ENCODE data around the gene GET4. TPM values are rescaled to one million over a fixed set of nuclear protein-coding genes. Genes with fewer than 3 reads are reported as not detected.

Gene GET4
- total and polyA plus RNA-seq, 2 of the 13 experiments (the other 11 are each of a cell fraction or from before 2014, with no cell fraction given): 28.2 to 35.2 TPM

GRCh38 chr7:906776-907157 is 30.4 kb downstream of the GET4 start (continued):
- TF ChIP-seq PHF5A (CRISPR knock-in tag; IDR thresholded peaks at IDR 0.05; ENCODE audit: low read depth, unreplicated experiment): no peak
- no peak for TF ChIP-seq ZIK1 (CRISPR knock-in tag; IDR thresholded peaks at IDR 0.05; ENCODE audit: borderline replicate concordance, low read depth)
- no peak for TF ChIP-seq FOXK1 (CRISPR knock-in tag; IDR thresholded peaks at IDR 0.05; ENCODE audit: borderline replicate concordance, low read depth)
- no peak for TF ChIP-seq ADNP (CRISPR knock-in tag; IDR thresholded peaks at IDR 0.05)
- no peak for TF ChIP-seq ATF7-NPFF (CRISPR knock-in tag; IDR thresholded peaks at IDR 0.05; ENCODE audit: low read depth)

- in situ Hi-C loops (cut with HindIII; ENCODE audit: extremely low pct_ligation_motif_present, low pct_unique_long_range_greater_than_20kb): no loop called here
- BruUV-seq (replicated peaks): no TSS peak
- CTCF ChIA-PET (ENCODE audit: low intra/inter-chr PET ratio, low total read pairs): no interaction called here
- TF ChIP-seq RFX1 (IDR thresholded peaks at IDR 0.05) (no peak), MEIS2 (CRISPR knock-in tag; IDR thresholded peaks at IDR 0.05) (no peak), POLR2G (IDR thresholded peaks at IDR 0.05; ENCODE audit: low read depth, low read length) (no peak), ZNF598 (CRISPR knock-in tag; IDR thresholded peaks at IDR 0.05; ENCODE audit: borderline replicate concordance) (no peak), ZNF263 (CRISPR knock-in tag; IDR thresholded peaks at IDR 0.05) (no peak), DMAP1 (CRISPR knock-in tag; IDR thresholded peaks at IDR 0.05) (no peak), ZFX (CRISPR knock-in tag; IDR thresholded peaks at IDR 0.05; ENCODE audit: low read depth) (no peak), NONO (IDR thresholded peaks at IDR 0.05) (no peak), NONO (CRISPR knock-in tag; conservative IDR thresholded peaks at IDR 0.05) (no peak), HOXD1 (CRISPR knock-in tag; IDR thresholded peaks at IDR 0.05) (no peak), SMARCC2 (IDR thresholded peaks at IDR 0.05) (no peak), ZBTB4 (CRISPR knock-in tag; IDR thresholded peaks at IDR 0.05; ENCODE audit: borderline replicate concordance) (no peak), ZNF503 (CRISPR knock-in tag; IDR thresholded peaks at IDR 0.05) (no peak)
These were observed 31.0 kb downstream of the GET4 start for GRCh38 chr7:907158-907980.

More at GRCh38 chr7:907158-907980, 31.0 kb downstream of the GET4 start:
- H3K4me1 ChIP-seq (ENCODE audit: insufficient read depth, low read length): peaks cover under 1% of the 10 kb centered on the region; the same call in 1 of the 2 replicates
- no peaks in the 10 kb centered on the region for H3K36me3 ChIP-seq (replicated peaks in 1 of 2; ENCODE audit: control insufficient read depth in 1 of 2, insufficient read depth in 2 of 2, low read length in 2 of 2)
- no peak overlapping the region for H3K27ac ChIP-seq (ENCODE audit: extremely low read length, insufficient read depth, low read length)
- H3K79me2 ChIP-seq (ENCODE audit: insufficient read depth, low read length): no peaks in the 10 kb centered on the region
- H3K27me3 ChIP-seq (ENCODE audit: control insufficient read depth in 1 of 2, insufficient read depth in 2 of 2, low read length in 2 of 2): no peaks in the 10 kb centered on the region; a peak in 1 of 5 replicates
- WGBS (ENCODE audit: low lambda C conversion rate): 93% methylated on average over 26 of the region's 49 CpGs
- ATAC-seq (no peak), FAIRE-seq (no peak), DNase-seq (ENCODE audit: low spot score) (no peak)
- POLR2A ChIA-PET: no interaction called here
- H3K9me3 ChIP-seq (ENCODE audit: low read length): no peaks in the 10 kb centered on the region
- intact Hi-C loops (cut with micrococcal nuclease; ENCODE audit: unreplicated experiment): loop anchor here (10.0 kb wide), 1 partner anchor 47 kb away; the partner anchor contains the start of gene ADAP1
- H2AFZ ChIP-seq (ENCODE audit: low read length): no peak overlapping the region
- no peak overlapping the region for H3K4me3 ChIP-seq (replicated peaks in 1 of 3; ENCODE audit: insufficient read depth in 1 of 3, low read depth in 2 of 3, low read length in 3 of 3)
- H3K4me2 ChIP-seq (ENCODE audit: low read depth, low read length): no peak overlapping the region
- H4K20me1 ChIP-seq (ENCODE audit: insufficient read depth, low read length): no peaks in the 10 kb centered on the region
- H3K9ac ChIP-seq (ENCODE audit: insufficient read depth, low read depth, low read length): no peak overlapping the region

Data from HepG2 (cell line).